ENCODE measurements around the gene GLRA3. TPM values are rescaled to one million over a fixed set of nuclear protein-coding genes. Genes with fewer than 3 reads are reported as not detected.

Gene GLRA3
- total and polyA plus RNA-seq, 2 of the 8 experiments (the other 6 are each of a cell fraction or from before 2014, with no cell fraction given), result 0.02 TPM; not detected in 1

GRCh38 chr4:174865418-174865985, 36.5 kb upstream of the GLRA3 start (continued):
- TF ChIP-seq, protein P1, sequence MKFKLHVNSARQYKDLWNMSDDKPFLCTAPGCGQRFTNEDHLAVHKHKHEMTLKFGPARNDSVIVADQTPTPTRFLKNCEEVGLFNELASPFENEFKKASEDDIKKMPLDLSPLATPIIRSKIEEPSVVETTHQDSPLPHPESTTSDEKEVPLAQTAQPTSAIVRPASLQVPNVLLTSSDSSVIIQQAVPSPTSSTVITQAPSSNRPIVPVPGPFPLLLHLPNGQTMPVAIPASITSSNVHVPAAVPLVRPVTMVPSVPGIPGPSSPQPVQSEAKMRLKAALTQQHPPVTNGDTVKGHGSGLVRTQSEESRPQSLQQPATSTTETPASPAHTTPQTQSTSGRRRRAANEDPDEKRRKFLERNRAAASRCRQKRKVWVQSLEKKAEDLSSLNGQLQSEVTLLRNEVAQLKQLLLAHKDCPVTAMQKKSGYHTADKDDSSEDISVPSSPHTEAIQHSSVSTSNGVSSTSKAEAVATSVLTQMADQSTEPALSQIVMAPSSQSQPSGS (IDR thresholded peaks at IDR 0.05; ENCODE audit: low read length), result no peak
- TF ChIP-seq JUND (IDR thresholded peaks at IDR 0.05; ENCODE audit: low read length), result no peak
- TF ChIP-seq CHD2 (IDR thresholded peaks at IDR 0.05; ENCODE audit: low read length), result no peak

Data from H1 (cell line).